ENCODE measurements around the gene WDR72.
"Not testable (repeated sequence)": the region's sequence is repeated elsewhere in the genome, so short reads cannot be mapped to it uniquely, and the experiment has no call there.

WDR72 gene

GRCh38 chr15:53759411-53759931 is at the start of gene WDR72:
TSS of gene WDR72 (minus strand) at chr15:53759663. CDS start at chr15:53733149, 26,514 bp downstream.
- DNase-seq (ENCODE audit: low read depth in 2 of 3, low spot score in 1 of 3): no peak

GRCh38 chr15:53808058-53808706 is 48.7 kb upstream of the WDR72 start:
- no peak for DNase-seq (ENCODE audit: low read depth in 2 of 3, low spot score in 1 of 3)

- no peak for DNase-seq (ENCODE audit: low read depth in 2 of 3, low spot score in 1 of 3)
Measured at GRCh38 chr15:53807501-53807900, 48.0 kb upstream of the WDR72 start.

DNA sequence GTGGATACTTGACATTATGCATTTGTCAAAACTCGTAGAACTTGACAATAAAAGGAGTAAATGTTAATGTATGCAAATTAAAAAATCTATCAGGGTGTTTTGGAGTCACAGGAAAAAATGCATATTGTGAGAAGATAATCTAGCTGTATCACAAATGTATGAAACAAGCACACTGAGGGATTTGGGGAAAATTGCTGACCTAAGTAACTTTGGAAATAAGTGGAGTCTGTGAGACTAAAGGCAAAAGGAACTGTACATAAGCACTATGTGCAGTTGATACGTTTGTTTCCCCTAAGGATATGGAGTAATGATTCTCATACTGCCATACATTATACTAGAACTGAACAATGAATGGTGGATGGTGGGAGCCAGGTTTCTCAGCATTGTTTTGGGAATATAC is 43.2 kb upstream of the WDR72 start:
- no peak for DNase-seq (ENCODE audit: low read depth in 2 of 3, low spot score in 1 of 3)

GRCh38 chr15:53791581-53791980 is 32.1 kb upstream of the WDR72 start:
- DNase-seq (ENCODE audit: low read depth in 2 of 3, low spot score in 1 of 3): no peak

- DNase-seq (ENCODE audit: low read depth in 2 of 3, low spot score in 1 of 3): no peak
Measured at GRCh38 chr15:53789654-53790375, 30.4 kb upstream of the WDR72 start.

- DNase-seq (ENCODE audit: low read depth in 2 of 3, low spot score in 1 of 3): no peak
Measured at GRCh38 chr15:53786401-53786800, 26.9 kb upstream of the WDR72 start.

DNA sequence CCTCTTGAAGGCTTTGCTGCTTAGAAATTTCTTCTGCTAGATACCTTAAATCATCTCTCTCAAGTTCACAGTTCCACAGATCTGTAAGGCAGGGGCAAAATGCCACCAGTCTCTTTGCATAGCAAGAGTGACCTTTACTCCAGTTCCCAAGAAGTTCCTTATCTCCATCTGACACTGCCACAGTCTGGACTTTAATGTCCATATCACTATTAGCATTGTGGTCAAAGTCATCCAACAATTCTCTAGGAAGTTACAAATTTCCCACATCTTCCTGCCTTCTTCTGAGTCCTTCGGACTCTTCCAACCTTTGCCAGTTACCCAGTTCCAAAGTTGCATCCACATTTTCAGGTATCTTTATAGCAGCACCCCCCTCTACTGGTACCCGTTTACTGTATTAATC is 25.8 kb upstream of the WDR72 start:
- not testable (repeated sequence) for DNase-seq (ENCODE audit: low read depth in 2 of 3, low spot score in 1 of 3)

DNA sequence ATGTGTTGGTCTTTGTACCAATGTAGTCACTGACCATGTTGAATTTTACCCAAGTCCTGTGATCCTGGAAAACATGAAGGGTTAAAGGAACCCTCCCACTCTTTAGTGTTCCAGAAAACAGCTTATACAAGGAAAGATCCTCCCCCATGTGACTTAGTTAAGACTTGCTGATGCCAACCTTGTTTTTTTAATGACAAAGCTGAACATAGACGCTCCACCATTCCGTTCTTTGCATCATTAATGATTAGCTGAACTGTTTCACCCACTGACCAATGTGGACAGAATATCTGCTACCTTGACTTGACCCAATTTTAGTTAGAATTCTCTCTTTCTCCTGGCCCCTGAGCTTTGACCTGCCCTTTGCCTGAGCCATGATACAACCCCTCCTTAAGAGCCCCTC is 3.5 kb upstream of the WDR72 start:
- DNase-seq (ENCODE audit: low read depth in 2 of 3, low spot score in 1 of 3): no peak

- no peak for DNase-seq (ENCODE audit: low read depth in 2 of 3, low spot score in 1 of 3)
Measured at GRCh38 chr15:53758412-53758811, 1.1 kb downstream of the WDR72 start.

- DNase-seq (ENCODE audit: low read depth in 2 of 3, low spot score in 1 of 3): no peak
Measured at GRCh38 chr15:53757906-53758305, 1.6 kb downstream of the WDR72 start.

- no peak for DNase-seq (ENCODE audit: low read depth in 2 of 3, low spot score in 1 of 3)
Measured at GRCh38 chr15:53753813-53754212, 5.7 kb downstream of the WDR72 start.

- DNase-seq (ENCODE audit: low read depth in 2 of 3, low spot score in 1 of 3): no peak
Measured at GRCh38 chr15:53752406-53752805, 7.1 kb downstream of the WDR72 start.

- DNase-seq (ENCODE audit: low read depth in 2 of 3, low spot score in 1 of 3): no peak
Measured at GRCh38 chr15:53747501-53748068, 11.9 kb downstream of the WDR72 start.

DNA sequence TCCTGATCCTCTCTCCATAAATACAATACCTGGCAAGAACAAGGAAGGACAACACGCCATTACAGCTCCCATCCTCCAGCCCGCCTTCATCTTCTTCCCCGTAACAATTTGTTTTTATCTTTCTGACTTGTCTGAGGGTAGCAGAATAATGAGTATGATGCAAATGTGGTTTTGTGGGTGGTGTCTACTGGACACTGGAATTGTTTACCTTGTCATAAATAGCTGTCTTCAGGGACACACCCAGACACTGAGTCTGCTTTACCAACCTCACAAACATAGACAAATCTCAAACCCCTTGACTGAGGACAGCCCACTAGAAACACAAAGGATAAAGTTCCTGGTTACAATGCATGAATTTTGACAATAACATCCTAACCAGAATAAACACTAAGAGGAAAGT is 13.4 kb downstream of the WDR72 start:
- DNase-seq (ENCODE audit: low read depth in 2 of 3, low spot score in 1 of 3): no peak

DNA sequence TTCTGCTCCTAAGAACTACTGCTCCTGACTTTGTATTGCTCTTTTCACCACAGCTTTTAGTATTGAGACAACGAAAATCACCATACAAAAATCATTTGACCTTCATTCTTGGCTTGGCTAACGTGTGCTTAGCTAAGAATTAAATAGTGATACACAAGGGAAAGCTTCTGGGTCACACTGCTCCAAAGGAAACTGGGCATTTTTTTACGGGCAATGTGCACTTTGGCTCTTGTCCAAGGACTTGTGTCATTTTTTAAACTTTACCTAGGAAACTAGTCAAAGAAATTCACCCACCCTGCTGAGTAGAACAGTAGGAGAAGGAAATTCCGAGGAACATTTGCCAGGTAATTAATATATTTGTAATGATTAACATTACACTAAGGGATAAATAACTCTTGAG is 19.8 kb downstream of the WDR72 start:
- no peak for DNase-seq (ENCODE audit: low read depth in 2 of 3, low spot score in 1 of 3)

- no peak for DNase-seq (ENCODE audit: low read depth in 2 of 3, low spot score in 1 of 3)
Measured at GRCh38 chr15:53739187-53739586, 20.3 kb downstream of the WDR72 start.

GRCh38 chr15:53721334-53722087 is 38.0 kb downstream of the WDR72 start:
- no peak for DNase-seq (ENCODE audit: low read depth in 2 of 3, low spot score in 1 of 3)

GRCh38 chr15:53716909-53717876 is 42.3 kb downstream of the WDR72 start:
- DNase-seq (ENCODE audit: low read depth in 2 of 3, low spot score in 1 of 3): no peak

DNA sequence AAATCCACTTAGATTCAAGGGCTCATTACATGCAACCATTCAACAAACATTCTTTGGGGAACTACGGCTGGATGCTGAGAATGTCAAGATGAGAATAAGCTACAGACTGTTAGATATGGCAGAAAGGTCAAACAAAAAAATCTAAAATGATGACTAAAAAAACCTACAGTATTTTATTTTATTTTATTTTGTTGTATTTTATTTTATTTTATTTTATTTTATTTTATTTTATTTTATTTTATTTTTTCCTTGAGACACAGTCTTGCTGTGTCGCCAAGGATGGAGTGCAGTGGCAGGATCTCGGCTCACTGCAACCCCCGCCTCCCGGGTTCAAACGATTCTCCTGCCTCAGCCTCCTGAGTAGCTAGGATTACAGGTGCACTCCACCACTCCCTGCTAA is 46.2 kb downstream of the WDR72 start:
- DNase-seq (ENCODE audit: low read depth in 2 of 3, low spot score in 1 of 3): no peak
